Measurements from ENCODE around the gene RSL1D1. TPM values are rescaled to one million over a fixed set of nuclear protein-coding genes. Genes with fewer than 3 reads are reported as not detected.
"Not testable (repeated sequence)": the region's sequence is repeated elsewhere in the genome, so short reads cannot be mapped to it uniquely, and the experiment has no call there.

Gene RSL1D1
- total RNA-seq, 1 donor from 2014 or later = 23.4 TPM

- DNase-seq (ENCODE audit: low read depth in 2 of 2) = no peak
Observed at GRCh38 chr16:11844499-11844898, 6.8 kb downstream of the RSL1D1 start.

GRCh38 chr16:11843861-11844260 is 7.5 kb downstream of the RSL1D1 start:
- no peak for DNase-seq (ENCODE audit: low read depth in 2 of 2)

DNA sequence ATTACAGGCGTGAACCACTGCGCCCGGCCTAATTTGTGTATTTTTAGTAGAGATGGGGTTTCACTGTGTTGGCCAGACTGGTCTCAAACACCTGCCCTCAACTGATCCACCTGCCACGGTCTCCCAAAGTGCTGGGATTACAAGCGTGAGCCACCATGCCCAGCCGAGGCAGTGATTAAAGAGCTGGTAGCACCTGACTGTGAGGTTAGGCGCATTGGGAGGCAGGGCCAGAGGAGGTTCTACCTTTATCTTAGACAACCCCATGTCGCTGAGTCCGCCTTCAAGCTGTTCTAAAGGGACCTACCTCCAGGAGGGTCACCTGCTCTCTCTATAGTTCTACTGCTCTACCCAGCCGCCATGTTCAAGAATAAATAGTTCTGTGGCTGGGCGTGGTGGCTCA is 8.1 kb downstream of the RSL1D1 start:
- DNase-seq (ENCODE audit: low read depth in 2 of 2) = no peak

- DNase-seq (ENCODE audit: low read depth in 2 of 2) = no peak
Observed at GRCh38 chr16:11841026-11841425, 10.3 kb downstream of the RSL1D1 start.

GRCh38 chr16:11836650-11837244 is 14.6 kb downstream of the RSL1D1 start:
- DNase-seq (ENCODE audit: low read depth in 2 of 2) = peak in 1 of 2 donors; percentile 60

DNA sequence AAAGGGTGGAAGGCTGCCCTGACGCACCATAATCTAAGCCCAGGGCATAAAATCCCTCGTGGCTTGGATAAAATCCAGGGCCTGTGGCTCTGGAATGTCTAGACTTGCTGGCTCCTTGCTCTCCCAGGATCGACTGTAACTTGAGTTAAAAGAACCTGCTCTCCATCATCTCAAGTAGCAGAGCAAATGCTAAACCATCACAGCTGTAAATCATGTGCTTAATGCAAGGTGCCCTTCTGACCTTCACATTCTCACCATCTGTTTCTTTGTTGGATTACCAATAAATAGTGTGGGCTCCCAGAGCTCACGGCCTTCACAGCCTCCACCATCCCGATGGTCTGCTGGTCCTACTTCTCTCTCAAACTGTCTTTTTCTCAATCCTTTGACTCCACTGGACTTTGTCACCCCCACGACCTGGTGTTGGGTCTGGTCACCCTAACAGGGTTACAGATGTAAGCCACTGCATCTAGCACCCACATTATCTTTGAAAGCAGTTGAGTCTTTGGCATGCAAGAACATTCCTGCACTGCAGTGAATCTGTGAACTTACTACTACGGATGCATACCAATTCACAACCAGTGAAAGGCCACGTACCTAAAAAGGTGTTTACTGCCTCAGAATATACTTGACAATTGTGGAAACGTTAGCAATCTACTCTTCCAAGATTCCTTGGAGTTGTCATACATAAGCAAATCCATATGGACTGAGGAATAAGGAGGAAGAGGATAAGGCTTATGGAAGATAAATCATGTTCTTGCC is 15.3 kb downstream of the RSL1D1 start:
- peak in 1 of 2 donors; percentile 8 for DNase-seq (ENCODE audit: low read depth in 2 of 2)

GRCh38 chr16:11835309-11835708 is 16.0 kb downstream of the RSL1D1 start:
- DNase-seq (ENCODE audit: low read depth in 2 of 2) = no peak

DNA sequence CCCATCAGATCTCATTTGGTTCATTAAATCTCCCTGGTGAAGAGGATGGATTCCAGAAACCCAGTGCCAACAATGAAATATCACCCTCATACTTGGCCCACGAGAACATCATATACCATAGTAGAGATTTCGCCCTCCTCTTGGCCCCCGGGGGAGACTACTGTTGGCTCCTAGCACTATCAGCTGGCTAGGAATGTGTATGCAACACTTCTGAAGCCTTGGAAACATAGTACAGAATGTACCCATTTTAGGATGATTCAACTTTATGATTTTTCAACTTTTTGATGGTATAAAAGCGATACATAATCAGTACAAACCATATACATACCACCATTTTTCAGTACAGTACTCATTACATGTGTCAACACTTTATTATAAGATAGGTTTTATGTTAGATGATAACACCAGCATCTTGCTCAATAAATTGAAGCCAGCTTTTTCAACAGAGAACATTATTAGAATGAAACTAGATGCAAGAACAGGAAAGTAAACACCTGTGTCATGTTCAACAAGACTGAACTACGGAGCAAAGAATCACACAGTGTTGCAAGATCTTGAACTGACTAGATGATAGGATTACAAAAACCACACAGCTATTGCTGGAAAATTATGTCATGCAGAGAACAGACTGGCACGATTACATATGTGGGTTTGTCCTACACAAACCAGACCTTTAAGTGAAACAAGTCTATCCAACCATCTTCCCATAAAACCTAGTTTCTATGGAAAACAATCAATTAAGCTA is 17.2 kb downstream of the RSL1D1 start:
- DNase-seq (ENCODE audit: low read depth in 2 of 2) = no peak

DNA sequence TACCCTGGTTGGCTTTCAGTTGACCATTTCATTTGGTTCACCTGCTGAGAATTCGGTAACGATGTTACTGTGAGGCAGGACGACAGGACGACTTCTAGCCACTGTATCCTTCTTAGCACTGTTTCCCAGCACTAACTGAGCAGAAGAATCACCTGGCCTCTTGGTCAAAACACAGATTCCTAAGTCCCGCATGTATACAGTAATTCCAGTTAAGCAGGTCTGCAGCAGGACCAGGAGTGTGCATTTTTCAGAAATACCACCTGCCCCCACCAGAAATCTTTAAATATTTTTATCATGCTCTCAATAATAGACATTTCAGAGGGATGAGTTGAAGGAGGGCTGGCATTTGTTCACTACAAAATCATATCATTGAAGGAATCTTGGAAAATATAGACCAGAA is 22.6 kb downstream of the RSL1D1 start:
- DNase-seq (ENCODE audit: low read depth in 2 of 2) = no peak

- DNase-seq (ENCODE audit: low read depth in 2 of 2) = not testable (repeated sequence)
Observed at GRCh38 chr16:11825520-11826165, 25.7 kb downstream of the RSL1D1 start.

DNA sequence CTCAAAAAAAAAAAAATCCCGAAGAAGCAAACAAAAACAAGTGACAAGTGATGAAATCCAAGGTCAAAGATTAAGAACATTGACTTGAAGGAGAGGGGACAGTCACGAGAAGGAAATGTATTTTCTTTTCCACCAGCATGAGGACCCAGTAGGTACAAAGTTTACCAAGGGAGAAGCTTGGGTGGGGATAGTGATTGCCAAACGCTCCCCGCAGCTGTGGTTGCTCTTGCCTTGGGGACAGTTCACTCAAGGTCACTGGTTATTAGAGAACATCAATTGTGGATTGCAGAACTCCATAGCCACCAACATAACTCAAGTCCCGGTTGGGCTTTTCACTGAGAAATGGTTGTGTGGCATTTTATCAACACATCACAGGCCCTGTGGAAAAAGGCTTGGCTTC is 27.0 kb downstream of the RSL1D1 start:
- DNase-seq (ENCODE audit: low read depth in 2 of 2) = peak in 1 of 2 donors; percentile 20

DNA sequence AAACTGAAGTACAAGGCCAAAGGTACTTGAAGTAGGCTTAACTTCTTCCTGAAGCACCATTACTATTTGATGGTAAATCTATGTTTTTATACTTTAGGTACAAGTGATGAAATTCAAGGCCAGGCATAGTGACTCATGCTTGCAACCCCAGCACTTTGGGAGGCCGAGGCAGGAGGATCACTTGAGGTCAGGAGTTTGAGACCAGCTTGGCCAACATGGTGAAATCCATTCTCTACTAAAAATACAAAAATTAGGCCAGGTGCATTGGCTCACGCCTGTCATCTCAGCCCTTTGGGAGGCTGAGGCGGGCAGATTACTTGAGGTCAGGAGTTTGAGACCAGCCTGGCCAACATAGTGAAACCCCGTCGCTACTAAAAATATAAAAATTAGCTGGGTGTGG is 27.7 kb downstream of the RSL1D1 start:
- DNase-seq (ENCODE audit: low read depth in 2 of 2) = not testable (repeated sequence)

DNA sequence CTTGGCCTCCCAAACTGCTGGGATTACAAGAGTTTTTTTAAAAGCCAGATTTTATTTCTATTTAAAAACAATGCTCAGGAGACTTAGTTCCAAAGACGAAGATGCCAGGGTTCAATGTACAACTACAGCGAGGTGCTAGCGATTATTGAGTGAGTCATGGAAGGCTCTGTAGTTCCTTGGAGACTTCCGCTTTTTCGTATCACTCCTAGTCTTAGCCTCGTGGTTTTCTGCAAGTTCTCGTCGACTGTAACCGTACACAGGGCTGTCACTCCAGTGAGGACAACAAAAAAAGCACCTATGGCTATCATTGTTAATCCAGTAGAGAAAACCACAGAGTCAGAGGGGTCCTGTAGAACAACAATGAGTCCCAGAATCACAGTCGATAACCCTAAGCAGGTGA is 31.5 kb downstream of the RSL1D1 start:
- DNase-seq (ENCODE audit: low read depth in 2 of 2) = no peak

GRCh38 chr16:11818970-11819369 is 32.4 kb downstream of the RSL1D1 start:
- DNase-seq (ENCODE audit: low read depth in 2 of 2) = not testable (repeated sequence)

DNA sequence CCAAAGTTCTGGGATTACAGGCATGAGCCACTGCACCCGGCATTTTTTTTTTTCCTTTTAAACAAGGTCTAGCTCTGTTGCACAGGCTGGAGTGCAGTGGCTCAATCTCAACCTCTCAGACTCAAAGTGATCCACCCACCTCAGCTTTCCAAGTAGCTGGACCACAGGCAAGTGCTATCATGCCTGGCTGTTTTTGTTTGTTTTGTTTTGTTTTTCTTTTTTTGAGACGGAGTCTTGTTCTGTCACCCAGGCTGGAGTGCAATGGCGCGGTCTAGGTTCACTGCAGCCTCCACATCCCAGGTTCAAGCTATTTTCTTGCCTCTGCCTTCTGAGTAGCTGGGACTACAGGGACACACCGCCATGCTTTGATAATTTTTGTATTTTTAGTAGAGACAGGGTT is 35.2 kb downstream of the RSL1D1 start:
- DNase-seq (ENCODE audit: low read depth in 2 of 2) = no peak

- not testable (repeated sequence) for DNase-seq (ENCODE audit: low read depth in 2 of 2)
Observed at GRCh38 chr16:11814800-11815199, 36.5 kb downstream of the RSL1D1 start.

DNA sequence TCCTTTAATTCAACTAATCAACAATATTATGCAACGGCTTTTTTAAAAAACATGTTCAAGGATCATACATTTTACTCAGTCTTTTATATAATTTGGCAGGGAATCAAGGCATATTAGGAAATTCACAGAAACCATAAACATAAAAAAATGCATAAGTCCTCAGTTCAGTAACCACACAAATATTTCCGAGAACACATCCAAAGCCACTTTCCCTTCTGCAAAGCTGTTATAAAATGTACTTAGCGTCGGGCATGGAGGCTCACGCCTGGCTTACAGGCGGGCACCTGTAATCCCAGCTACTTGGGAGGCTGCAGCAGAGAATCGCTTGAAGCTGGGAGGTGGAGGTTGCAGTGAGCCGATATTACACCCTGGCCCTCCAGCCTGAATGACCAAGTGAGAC is 44.6 kb downstream of the RSL1D1 start:
- DNase-seq (ENCODE audit: low read depth in 2 of 2) = no peak

DNA sequence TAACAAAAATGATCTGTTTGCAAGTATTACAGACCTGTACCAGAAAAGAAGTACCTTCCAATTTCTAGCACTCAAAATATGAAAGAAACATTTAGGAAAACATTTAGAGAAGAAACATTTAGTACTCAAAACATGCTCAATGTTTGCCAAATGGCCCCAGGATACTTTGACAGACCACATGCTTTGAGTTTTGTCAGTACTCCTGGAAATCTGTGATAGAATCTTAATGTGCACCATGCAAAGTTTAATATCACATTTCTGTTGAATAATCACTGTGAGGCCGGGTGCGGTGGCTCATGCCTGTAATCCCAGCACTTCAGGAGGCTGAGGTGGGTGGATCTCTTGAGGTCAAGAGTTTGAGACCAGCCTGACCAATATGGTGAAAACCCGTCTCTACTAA is 45.8 kb downstream of the RSL1D1 start:
- no peak for DNase-seq (ENCODE audit: low read depth in 2 of 2)

DNA sequence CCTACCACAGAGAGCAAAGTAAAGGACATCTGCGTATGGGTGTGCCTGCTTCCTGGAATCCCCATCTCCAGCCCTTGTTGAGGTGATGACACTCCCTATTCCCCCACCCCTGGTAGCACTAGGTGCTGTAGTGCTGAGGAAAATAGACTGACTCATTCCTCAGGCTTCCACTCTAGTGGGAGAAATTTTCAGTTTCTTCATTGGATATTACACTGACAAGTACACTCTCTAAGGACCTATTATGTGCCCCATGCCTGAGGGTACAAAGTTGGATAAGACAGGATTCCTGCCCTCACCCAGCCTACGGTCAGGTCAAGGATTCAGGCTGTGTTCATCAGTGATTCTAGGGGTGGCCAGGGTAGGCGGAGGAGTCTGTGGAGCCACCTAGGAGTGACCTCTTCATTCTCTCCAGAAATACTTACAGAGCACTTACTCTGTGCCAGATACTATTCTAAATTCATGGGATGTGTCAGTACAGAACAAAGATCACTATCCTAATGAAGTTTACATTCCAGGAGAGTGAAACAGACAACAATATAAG is 49.8 kb downstream of the RSL1D1 start:
- no peak for DNase-seq (ENCODE audit: low read depth in 2 of 2)

DNA sequence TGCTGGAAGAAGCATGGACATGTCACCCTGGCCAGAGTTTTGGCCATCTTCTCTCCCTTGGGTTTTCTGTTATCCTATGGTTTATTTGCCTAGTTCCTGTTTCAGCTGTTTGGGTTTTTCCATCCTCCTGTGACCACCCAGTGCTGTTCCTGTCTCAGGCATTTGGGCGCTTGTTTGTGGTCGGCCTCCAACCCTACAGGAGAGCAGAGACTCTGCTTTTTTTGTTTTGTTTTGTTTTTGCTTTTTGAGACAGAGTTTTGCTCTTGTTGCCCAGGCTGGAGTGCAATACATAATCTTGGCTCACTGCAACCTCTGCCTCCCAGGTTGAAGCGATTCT is 51.0 kb downstream of the RSL1D1 start:
- DNase-seq (ENCODE audit: low read depth in 2 of 2) = no peak

GRCh38 chr16:11799509-11800381 is 51.6 kb downstream of the RSL1D1 start:
- no peak for DNase-seq (ENCODE audit: low read depth in 2 of 2)
